VCaP (cell line): ENCODE data around the gene GOLGA6L26.
A peak's percentile ranks its signal among the peaks of the same experiment; 100 is the strongest.
"Not testable (repeated sequence)": the region's sequence is repeated elsewhere in the genome, so short reads cannot be mapped to it uniquely, and the experiment has no call there.

Experiments
- H3K27ac ChIP-seq: fragments of 450-650 bp; 2 replicates; pipeline ENCODE4 v1.5.1; 2017
- TF ChIP-seq, protein P1 (sequence below): fragments of 450-650 bp; conservative IDR thresholded peaks from 2 replicates; pipeline ENCODE4 v1.5.1; 2017; ENCODE audit warnings: mild to moderate bottlenecking, moderate library complexity

GOLGA6L26 gene

DNA sequence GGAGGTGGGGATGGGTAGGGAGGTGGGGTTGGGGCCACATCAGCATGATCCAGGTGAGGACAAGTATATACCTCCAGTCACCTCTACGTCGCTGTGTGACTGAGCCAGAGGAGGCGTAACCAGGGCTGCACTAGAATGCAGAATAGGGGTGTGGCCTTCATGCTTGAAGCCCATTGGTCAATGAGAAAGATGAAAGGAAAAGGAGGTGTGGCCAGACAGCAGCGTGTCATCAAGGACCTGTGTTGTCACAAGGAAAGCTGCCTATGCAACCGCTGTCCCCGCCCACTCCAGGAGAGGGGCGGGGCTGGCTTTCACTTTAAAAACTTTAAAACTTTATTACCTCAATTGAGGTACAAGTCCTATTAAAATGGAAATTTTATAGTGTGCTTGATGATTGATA is at the start of gene GOLGA6L26:
GOLGA6L26 (minus strand) TSS at position 101 of the 400 bp plus-strand sequence; CDS start at position 40, 61 bp downstream.
- not testable (repeated sequence) for H3K27ac ChIP-seq

DNA sequence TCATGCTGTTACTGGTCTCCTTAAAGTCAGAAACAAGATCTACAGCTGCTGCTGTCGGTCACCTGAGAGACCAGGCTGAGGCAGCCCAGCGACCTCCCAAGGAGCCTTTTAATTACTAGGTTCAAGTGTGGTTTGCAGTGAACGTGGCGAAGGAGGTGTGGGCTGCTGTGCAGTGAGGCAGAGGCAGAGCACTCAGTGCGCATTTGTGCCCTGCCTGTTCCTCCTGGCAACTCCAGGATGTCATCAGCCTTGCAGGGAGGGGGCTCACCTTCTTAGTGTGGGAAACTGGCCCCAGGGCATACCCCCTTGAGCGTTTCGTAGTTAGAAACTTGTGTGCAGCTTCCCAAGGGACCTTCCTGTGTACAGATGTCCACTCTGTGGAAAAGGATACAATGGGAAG is 47.2 kb upstream of the GOLGA6L26 start:
- not testable (repeated sequence) for H3K27ac ChIP-seq

- H3K27ac ChIP-seq, result not testable (repeated sequence)
Measured at GRCh38 chr15:23380700-23381099, 46.7 kb upstream of the GOLGA6L26 start.

DNA sequence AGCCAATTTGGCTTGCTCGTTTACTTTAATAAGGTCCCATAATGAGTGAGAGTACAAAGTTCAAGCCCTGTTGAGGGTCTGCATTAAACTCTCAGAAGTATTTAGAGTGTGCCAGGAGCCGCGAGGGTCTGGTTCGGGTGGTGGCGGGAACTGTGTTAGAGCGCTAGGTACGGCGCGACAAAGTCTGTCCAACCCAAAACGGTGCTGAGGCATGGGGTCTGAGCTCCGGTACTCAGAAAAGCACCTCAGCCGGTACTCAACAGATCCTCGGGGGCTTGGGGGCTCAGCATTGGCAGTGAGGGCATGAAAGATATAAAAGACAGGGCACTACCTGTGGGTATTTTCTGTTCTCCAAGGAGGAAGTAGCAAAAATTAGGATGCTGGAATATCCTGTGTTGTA is 45.0 kb upstream of the GOLGA6L26 start:
- H3K27ac ChIP-seq, result not testable (repeated sequence)

- H3K27ac ChIP-seq, result not testable (repeated sequence)
Measured at GRCh38 chr15:23374226-23374625, 40.2 kb upstream of the GOLGA6L26 start.

DNA sequence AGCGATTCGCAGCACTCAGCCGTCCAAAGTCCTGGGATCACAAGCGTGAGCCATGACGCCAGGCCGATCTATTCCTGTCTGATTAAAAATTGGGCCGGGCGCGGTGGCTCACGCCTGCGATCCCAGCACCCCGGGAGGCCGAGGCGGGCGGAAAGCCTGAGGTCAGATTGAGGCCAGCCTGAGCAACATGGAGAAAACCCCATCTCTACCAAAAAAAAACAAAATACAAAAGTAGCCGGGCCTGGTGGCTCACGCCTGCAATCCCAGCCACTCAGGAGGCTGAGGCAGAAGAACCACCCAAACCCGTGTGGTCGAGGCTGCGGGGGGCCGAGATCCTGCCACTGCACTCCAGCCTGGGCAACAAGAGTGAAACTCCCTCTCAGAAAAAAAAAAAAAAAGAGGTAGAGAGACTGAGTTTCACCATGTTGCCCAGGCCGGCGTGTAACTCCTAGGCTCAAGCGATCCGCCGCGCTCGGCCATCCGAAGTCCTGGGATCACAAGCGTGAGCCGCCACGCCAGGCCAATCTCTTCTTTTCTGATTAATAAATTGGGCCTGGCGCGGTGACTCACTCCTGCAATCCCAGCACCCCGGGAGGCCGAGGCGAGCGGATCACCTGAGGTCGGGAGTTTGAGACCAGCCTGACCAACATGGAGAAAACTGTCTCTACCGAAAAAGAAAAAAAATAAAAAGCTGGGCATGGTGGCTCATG is 39.0 kb upstream of the GOLGA6L26 start:
- H3K27ac ChIP-seq, result not testable (repeated sequence)

DNA sequence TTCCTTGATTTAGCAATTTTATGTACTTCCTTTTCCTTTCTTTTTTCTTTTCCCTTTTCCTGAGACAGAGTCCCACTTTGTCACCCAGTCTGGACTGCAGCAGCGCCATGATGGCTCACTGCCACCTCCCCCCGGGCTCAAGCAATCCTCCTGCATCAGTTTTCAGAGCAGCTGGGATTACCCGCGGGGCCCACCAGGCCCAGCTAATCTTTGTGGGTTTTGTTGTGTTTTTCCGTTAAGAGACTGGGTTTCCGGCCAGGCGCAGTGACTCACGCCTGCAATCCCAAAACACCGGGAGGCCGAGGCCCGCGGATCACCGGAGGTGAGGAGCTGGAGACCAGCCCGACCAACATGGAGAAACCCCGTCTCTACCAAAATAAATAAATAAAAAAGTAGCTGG is 38.3 kb upstream of the GOLGA6L26 start:
- H3K27ac ChIP-seq, result no peak overlapping the region
- TF ChIP-seq, protein P1, sequence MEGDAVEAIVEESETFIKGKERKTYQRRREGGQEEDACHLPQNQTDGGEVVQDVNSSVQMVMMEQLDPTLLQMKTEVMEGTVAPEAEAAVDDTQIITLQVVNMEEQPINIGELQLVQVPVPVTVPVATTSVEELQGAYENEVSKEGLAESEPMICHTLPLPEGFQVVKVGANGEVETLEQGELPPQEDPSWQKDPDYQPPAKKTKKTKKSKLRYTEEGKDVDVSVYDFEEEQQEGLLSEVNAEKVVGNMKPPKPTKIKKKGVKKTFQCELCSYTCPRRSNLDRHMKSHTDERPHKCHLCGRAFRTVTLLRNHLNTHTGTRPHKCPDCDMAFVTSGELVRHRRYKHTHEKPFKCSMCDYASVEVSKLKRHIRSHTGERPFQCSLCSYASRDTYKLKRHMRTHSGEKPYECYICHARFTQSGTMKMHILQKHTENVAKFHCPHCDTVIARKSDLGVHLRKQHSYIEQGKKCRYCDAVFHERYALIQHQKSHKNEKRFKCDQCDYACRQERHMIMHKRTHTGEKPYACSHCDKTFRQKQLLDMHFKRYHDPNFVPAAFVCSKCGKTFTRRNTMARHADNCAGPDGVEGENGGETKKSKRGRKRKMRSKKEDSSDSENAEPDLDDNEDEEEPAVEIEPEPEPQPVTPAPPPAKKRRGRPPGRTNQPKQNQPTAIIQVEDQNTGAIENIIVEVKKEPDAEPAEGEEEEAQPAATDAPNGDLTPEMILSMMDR, result no peak

- not testable (repeated sequence) for H3K27ac ChIP-seq
Measured at GRCh38 chr15:23371868-23372267, 37.9 kb upstream of the GOLGA6L26 start.

- H3K27ac ChIP-seq, result not testable (repeated sequence)
Measured at GRCh38 chr15:23371134-23371533, 37.1 kb upstream of the GOLGA6L26 start.

DNA sequence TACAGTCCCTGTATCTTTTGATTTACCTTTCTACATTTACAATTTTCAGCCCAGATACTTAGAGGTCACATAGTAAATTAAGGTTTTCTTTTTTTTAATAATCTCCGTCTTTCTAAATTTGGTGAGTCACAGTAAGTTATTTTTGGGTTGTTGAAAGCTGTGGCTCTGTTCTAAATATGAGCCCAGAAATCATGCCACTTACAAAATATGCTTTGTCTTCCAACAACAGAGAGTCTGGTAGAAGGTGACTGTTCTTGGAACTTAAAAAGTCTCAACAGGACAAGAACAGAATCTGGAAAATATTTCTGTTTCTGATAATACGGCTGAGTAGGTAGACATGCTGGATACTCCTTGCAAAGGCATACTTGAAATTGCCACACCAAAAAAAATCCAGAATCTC is 36.6 kb upstream of the GOLGA6L26 start:
- TF ChIP-seq, protein P1, result no peak
- no peak overlapping the region for H3K27ac ChIP-seq

- H3K27ac ChIP-seq, result not testable (repeated sequence)
Measured at GRCh38 chr15:23364261-23364660, 30.3 kb upstream of the GOLGA6L26 start.

- H3K27ac ChIP-seq, result not testable (repeated sequence)
Measured at GRCh38 chr15:23362622-23363021, 28.6 kb upstream of the GOLGA6L26 start.

GRCh38 chr15:23354448-23354847 is 20.5 kb upstream of the GOLGA6L26 start, which contains the start of gene GOLGA8S:
Gene GOLGA8S, plus strand, starts transcription at chr15:23354748. Its CDS starts 62 bp downstream, at chr15:23354810.
- not testable (repeated sequence) for H3K27ac ChIP-seq

- H3K27ac ChIP-seq, result not testable (repeated sequence)
Measured at GRCh38 chr15:23311233-23311632, 22.8 kb downstream of the GOLGA6L26 start.

DNA sequence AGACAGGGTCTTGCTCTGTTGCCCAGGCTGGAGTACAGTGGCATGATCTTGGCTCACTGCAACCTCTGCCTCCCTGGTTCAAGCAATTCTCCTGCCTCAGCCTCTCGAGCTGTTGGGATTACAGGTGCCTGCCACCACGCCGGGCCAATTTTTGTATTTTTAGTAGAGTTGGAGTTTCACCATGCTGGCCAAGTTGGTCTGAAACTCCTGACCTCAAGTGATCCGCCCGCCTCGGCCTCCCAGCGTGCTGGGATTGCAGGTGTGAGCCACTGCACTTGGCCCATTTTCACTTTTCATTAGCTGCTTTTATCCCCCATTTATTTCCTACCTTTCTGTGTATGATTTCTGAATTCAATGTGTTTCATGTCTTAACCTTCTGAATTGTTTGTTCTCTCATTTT is 28.1 kb downstream of the GOLGA6L26 start:
- H3K27ac ChIP-seq, result not testable (repeated sequence)

DNA sequence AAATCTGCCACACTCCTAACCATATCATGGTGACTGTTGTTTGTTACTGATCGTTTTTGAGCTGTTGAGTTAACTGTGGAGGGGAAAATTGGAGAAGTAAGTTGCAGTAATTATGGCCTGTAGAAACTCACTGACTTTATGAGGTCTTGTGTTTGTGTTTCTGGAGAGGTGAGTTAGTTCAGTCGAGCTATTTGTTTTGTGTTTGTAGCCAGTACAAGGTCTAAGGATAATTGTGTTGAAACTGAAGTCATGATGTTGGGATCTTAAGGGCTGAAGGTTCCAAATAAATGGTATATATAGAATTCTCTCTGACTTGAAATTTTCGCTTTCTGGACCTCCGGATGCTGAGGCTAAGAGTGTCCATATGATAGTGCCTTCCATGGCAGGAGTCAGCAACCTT is 29.2 kb downstream of the GOLGA6L26 start:
- H3K27ac ChIP-seq, result peak overlapping the region; percentile 53

GRCh38 chr15:23304267-23304666 is 29.7 kb downstream of the GOLGA6L26 start:
- peak overlapping the region; percentile 53 for H3K27ac ChIP-seq

- peak overlapping the region; percentile 53 for H3K27ac ChIP-seq
Measured at GRCh38 chr15:23303654-23304053, 30.3 kb downstream of the GOLGA6L26 start.

DNA sequence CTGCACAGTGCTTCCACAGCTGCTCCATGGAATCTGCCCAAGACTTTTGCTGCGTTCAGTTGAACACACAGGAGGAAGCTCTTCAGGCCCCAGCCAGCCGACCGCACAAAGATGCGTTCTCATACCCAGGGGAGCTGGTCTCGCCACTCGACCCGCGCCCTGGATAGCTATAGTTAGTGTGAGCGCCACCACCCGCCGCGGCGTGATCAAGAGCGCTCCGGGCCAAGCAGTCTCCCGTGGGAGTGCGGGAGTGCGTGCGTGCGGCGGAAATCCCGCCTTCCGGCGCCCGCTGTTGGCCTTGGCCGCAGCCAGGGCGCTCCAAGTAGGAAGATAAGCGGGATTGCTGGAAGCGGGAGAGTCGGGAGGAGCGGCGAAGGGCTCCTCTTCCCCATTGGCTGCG is 30.8 kb downstream of the GOLGA6L26 start:
- not testable (repeated sequence) for H3K27ac ChIP-seq
